Medulla oblongata (tissue), 1 donor: ENCODE measurements around the gene PHKB.

Experiments
- DNase-seq: peaks from one replicate; pipeline ENCODE4 v3.0.0-alpha.2; 2015; ENCODE audit errors: extremely low spot score

The PHKB gene

GRCh38 chr16:47565454-47565853 lies 104.3 kb downstream of the PHKB start:
- DNase-seq, result peak; percentile 72

DNA sequence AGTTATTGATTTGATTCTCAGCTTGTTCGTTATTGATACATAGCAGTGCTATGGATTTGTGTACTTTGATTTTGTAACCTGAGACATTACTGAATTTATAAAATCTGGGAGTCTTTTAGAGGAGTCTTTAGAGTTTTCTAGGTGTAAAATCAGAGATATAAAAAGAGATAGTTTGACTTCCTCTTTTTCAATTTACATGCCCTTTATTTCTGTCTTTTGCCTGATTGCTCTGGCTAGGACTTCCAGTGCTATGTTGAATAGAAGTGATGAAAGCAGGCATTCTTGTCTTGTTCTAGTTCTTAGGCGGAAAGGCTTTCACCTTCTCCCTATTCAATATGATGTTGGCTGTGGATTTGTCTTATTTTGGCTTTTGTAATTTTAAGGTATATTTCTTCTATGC lies 106.2 kb downstream of the PHKB start:
- peak; percentile 15 for DNase-seq

DNA sequence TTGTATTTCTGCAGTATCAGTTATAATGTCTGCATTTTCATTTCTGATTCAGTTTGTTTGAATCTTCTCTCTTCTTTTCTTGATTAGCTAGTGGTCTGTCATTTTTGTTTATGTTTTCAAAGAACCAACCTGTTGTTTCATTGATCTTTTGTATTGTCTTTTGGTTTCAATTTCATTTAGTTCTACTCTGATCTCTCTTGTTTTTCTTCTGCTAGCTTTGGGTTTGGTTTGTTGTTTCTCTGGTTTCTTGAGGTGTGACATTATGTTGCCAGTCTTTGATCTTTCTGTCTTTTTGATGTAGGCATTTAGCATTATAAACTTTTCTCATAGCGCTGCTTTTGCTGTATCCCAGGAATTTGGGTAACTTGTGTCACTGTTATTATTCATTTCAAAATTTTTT lies 107.2 kb downstream of the PHKB start:
- DNase-seq, result no peak

DNA sequence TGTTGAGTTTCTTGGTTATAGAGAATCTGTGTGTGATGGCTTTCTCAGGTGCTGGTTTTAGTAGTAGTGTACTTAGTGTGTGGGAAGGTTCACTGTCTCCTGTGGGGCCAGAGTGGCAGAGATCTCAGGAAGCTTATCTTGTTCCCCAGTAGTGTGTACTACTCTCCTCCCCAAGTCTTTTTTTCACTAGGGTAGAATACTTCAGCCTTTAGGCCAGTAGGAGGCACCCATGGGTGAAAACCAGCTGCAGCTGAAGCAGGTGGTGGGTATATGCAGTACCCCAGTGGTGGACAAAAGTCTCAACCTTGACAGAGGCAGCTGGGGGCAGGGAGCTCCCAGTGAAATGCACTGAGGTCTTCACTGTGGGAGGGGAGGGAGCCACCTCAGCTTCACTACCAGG lies 109.9 kb downstream of the PHKB start:
- no peak for DNase-seq

GRCh38 chr16:47571711-47572110 lies 110.6 kb downstream of the PHKB start:
- DNase-seq, result no peak

DNA sequence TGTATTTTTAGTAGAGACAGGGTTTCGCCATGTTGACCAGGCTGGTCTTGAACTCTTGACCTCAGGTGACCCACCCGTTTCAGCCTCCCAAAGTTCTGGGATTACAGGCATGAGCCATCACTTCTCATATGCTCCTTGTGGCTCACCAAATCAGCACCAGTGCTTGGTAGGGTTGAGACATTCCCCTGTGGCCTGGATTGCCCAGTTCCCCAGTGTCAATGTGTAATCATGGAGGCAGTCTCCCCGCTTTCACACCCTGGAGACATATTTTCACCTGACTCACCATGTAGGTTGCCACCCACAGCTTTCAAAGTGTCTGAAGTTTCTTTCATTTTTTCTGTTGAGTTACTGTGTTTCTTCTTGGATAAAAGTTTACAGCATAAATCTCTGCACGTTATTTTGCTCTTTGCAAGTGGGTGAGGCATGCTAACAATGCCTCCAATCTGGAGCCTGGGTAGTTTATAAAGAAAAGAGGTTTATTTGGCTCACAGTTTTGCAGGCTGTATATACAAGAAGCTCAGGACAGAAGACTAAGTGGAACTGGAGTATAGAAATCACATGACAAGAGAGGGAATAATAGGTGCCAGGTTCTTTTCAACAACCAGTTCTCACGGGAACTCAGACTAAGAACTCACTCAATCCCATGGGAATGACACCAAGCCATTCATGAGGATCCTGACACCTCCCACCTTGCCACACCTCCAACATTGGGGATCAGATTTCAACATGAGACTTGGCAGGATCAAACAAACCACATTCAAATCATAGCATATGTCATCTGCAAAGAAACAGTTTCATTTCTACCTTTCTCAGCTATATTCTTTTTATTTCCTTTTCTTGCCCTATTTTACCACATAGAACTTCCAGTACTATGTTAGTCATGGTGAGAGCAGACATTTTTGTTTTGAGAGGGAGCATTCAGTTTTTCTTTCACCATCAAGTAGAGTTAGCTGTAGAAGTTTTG lies 113.2 kb downstream of the PHKB start:
- DNase-seq, result no peak

DNA sequence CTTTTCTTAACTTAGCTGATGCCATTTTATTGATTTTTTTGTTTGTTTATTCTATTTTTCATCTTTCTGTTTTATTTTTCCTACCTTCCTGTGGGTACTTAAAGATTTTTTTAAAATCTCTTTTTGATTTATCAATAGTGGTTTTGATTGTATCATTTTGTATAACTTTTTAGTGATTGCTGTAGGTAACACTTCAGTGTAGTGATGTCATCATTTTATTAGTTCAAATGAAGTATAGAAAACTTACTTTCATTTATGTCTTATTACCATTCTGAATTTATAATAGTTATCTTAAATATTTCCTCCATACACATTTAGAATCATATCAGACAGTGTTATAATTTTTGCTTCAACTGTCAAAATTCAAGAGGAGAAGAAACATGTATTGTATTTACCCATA lies 115.9 kb downstream of the PHKB start:
- DNase-seq, result no peak

GRCh38 chr16:47578033-47578432 lies 116.9 kb downstream of the PHKB start:
- DNase-seq, result no peak

GRCh38 chr16:47578573-47578972 lies 117.4 kb downstream of the PHKB start:
- no peak for DNase-seq

GRCh38 chr16:47581114-47581513 lies 120.0 kb downstream of the PHKB start:
- DNase-seq, result no peak

DNA sequence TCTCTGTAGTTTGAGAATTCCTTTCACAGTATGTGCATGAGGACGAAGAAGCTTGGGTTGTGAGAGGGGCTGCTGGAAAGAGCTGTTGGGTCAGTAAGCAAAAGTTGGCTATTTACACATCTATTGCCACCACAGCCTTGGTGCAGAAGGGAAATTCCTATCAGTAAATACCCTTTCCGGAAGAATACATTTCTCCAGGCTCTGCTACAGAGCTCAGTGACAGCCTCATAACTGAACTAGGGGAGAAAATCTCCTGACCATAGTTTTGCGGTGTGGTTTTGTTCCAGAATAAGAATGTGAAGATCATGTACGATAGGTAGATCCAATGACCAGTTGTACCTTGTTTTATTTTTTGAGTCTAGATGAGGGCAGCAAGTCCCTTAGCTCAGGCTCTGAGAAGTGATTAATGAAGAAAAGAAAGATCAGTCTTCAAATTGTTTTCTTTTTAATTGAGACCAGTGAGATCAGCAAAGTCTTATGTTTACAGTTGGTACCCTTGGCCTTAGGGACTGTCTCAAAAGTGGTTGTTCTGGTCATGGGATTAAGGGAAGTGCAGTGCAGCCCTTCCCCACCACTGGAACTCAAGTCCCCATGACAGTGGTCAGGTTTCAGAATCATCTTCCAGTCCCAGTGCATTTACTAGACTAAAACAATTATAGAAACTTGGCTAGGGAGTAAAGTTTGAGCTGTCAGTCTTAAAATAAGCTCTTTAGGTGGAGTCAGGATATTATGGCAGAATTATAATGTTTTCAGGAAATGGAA lies 123.5 kb downstream of the PHKB start:
- DNase-seq, result no peak

- no peak for DNase-seq
These were observed 125.0 kb downstream of the PHKB start for GRCh38 chr16:47586121-47586520.

DNA sequence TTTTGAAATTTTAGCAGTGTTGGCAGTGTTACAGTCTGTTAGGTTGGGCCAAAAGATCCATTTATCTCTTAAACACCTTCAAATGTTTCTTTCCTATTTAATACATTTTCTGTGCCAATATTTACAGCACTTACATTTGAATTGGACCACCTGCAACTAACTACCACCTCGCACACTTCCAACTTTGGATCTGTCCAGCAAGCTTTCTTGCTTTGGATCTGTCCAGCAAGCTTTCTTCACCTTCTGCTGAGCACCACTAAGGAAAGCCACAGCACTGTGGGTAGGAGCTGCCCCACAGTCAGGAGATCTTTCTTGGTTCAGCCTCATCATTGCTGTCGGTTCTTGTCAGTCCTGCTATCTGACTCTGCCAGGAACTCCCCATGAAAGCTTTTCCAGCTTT lies 129.3 kb downstream of the PHKB start:
- DNase-seq, result no peak

DNA sequence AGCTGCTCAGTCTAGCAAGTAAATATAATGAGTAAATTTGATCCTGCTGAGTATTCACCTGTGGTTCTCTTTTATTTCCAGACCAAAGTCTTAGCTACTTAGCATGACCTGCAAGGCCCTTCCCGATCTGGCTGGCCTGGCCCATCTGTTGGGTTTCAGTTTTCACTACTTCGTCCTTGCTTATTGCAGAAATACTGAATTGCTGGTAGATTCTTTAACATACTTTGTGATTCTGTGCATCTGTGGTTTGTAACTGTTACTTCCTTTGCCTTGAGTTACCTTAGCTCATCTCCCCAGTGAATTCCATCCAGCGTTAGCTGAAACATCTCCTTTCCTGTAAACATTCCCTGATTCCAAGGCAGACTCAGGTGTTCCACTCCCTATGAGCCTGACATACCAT lies 131.1 kb downstream of the PHKB start:
- no peak for DNase-seq

GRCh38 chr16:47599512-47599911 lies 138.4 kb downstream of the PHKB start:
- DNase-seq, result no peak

DNA sequence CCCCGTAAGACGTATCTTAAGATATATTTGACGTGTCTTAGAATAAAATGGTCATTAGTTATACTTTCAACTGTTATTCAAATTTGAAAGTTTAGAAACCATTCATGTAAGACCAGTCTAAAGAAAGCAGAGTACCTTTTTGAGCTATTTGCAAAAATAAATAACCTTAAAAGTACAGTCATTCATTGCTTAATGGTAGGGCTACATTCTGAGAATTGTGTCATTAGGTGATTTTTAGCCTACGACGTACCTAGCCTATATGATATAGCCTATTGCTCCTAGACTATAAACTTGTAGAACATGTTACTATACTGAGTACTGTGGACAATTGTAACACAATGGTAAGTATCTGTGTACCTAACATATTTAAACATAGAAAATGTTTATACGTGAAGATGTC lies 139.2 kb downstream of the PHKB start:
- no peak for DNase-seq

- DNase-seq, result no peak
These were observed 143.2 kb downstream of the PHKB start for GRCh38 chr16:47604306-47604705.

- no peak for DNase-seq
These were observed 149.9 kb downstream of the PHKB start for GRCh38 chr16:47611042-47611441.

GRCh38 chr16:47611848-47612493 lies 150.8 kb downstream of the PHKB start:
- no peak for DNase-seq

- no peak for DNase-seq
These were observed 151.6 kb downstream of the PHKB start for GRCh38 chr16:47612711-47613110.

DNA sequence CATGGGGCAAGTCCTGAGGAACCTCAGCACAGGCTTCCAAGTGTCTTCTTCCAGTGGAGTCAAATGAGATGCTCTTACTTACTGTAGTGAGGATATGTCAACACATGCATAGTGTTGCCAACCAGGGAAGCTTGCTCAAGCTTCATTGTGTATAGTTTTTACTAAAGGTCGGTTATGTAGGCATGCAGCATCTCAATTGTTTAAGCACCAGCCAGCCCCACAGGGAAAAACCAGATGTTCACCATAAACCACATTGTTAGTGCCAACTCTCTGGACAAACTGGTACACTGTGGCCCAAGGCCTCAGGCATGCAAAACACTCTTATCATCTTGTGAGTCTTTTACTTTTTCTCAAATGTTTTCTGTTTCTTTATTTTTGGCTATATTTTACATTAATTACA lies 152.1 kb downstream of the PHKB start:
- DNase-seq, result no peak

DNA sequence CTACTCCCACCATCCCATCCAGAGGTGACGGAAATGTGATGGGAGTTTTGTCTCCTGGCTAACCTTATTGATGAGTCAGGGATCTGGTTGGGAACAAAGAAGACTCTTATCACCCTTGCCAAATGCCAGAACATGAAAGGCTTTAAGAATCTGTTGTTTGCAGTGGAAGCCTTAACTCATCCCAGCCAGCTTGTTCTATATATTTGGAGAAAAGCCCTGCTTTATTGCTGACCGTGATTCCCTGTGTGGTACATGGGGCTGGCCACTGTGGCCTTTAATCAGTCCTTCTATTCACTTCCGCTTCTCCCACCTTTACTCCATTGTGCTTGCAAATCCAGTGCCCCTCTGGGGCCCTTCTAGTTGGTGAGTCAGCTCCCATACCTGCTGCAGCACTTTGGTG lies 156.6 kb downstream of the PHKB start:
- DNase-seq, result no peak
